Measurements from ENCODE around the gene PLEKHA8.

DNA sequence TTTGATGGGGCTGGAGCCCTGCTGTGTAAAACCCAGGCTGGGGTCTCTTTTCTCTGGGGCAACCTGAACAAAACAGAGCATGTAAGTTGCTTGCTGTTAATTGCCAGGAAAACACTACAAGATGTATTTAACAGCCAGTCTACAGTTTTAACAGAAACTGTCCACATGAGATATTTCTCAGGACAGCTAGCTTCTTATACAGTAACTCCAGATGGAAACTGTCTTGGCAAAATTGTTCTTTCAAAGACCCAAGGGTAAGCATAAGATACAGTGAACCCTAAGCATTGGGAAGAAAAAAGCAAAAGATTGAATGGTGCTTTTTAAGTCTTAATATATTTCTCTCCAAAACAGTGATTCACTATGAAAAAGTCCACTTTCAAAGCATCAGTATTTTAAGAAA is 9.8 kb upstream of the PLEKHA8 start:
- TF ChIP-seq, protein P1, sequence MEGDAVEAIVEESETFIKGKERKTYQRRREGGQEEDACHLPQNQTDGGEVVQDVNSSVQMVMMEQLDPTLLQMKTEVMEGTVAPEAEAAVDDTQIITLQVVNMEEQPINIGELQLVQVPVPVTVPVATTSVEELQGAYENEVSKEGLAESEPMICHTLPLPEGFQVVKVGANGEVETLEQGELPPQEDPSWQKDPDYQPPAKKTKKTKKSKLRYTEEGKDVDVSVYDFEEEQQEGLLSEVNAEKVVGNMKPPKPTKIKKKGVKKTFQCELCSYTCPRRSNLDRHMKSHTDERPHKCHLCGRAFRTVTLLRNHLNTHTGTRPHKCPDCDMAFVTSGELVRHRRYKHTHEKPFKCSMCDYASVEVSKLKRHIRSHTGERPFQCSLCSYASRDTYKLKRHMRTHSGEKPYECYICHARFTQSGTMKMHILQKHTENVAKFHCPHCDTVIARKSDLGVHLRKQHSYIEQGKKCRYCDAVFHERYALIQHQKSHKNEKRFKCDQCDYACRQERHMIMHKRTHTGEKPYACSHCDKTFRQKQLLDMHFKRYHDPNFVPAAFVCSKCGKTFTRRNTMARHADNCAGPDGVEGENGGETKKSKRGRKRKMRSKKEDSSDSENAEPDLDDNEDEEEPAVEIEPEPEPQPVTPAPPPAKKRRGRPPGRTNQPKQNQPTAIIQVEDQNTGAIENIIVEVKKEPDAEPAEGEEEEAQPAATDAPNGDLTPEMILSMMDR (IDR thresholded peaks at IDR 0.05) = no peak
- no peak for TF ChIP-seq POLR2A (IDR thresholded peaks at IDR 0.05)
